Activated naive CD4-positive, alpha-beta T cell treated with anti-CD3 and anti-CD28 coated beads, Interleukin-2, amount 10 ng/mL, durations not matched to agents 7 days and 5 days (primary cell): ENCODE results near the gene DLG2.

Source experiments
- CTCF ChIA-PET: fragments of 350-600 bp; sonication (Branson Sonifier 250); formaldehyde crosslinking; loops from one replicate; lab custom pipeline; 2021; ENCODE audit warnings: antibody characterized with exemption; lab: Charles Lee
- DNase-seq: peaks from one replicate; pipeline ENCODE4 v3.0.0-alpha.2; 2020
- H3K27ac Mint-ChIP-seq: one replicate; pipeline ENCODE4 v1.8.0; 2021; ENCODE audit warnings: mild to moderate bottlenecking, moderate library complexity, mixed read lengths
- H3K27me3 Mint-ChIP-seq: one replicate; pipeline ENCODE4 v1.8.0; 2021; ENCODE audit warnings: mild to moderate bottlenecking, mixed read lengths
- H3K36me3 Mint-ChIP-seq: one replicate; pipeline ENCODE4 v1.8.0; 2021; ENCODE audit warnings: mixed read lengths
- H3K4me1 Mint-ChIP-seq: one replicate; pipeline ENCODE4 v1.8.0; 2021; ENCODE audit warnings: mixed read lengths
- H3K4me3 Mint-ChIP-seq: one replicate; pipeline ENCODE4 v1.8.0; 2021; ENCODE audit warnings: mild to moderate bottlenecking, moderate library complexity, mixed read lengths
- H3K9me3 Mint-ChIP-seq: one replicate; pipeline ENCODE4 v1.8.0; 2021; ENCODE audit warnings: mixed read lengths

The DLG2 gene

DNA sequence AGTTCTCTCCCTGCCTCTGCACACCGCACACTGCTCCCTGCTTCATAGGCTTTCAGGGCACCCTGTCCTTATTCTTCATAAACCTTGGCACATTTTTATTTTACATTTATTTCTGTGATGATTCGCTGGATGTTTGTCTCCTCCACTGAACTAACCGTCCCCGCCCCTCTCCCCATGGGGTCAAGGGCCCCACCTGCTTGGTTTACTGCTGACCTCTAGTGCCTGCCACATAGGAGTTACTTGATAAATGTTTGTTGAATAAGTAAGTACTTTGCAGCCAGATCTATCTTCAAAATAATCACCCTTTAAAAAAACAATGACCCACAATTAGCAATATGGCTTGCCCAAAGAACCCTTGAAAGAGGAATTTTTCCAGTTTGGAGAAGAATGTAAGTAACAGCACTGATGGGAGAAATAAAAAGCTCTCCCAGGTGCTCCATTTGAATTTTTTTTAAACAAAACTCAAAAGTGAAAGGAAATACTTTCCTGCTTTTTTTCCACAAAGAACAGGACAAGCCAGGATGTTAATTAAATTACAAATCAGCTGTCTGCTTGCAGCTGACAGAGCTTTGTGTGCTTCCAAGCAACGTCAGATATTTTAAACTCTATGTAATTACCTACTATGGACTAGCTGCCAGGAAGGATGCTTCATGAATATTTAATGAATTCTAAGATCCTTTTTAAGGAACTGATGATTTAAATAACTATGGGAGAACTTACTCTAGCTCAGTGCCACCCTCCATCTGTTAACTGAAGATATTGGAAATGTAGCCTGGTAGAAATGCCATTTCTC lies 1083.6 kb downstream of the DLG2 start:
- no peaks in the 10 kb centered on the region for H3K36me3 Mint-ChIP-seq

GRCh38 chr11:84541731-84542340 lies 1085.3 kb downstream of the DLG2 start:
- DNase-seq, result no peak

More for the DNA sequence above, 1083.6 kb downstream of the DLG2 start:
- Mint-ChIP-seq H3K4me3 (no peak overlapping the region), H3K27me3 (no peaks in the 10 kb centered on the region), H3K9me3 (peaks cover 17% of the 10 kb centered on the region), H3K4me1 (no peaks in the 10 kb centered on the region), H3K27ac (no peak overlapping the region)
- CTCF ChIA-PET, result no interaction called here
- no peak for DNase-seq

DNA sequence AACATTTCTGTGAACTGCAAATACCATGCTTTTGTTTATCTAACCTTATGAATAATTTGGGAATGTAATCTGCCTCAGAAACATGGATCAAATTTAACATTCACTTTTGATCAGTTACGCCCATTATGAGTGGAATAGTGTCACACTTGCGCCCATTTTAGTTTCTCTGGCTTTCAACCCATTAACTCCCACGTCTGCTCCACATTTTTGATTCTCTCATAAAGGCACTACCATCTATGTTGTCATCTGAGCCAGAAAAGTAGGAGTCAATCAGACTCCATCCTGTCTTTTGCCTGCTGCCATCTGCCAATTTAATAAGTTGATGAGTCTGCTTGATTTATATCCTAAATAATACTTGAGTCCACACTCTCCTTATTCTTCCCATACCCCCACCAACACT lies 1090.7 kb downstream of the DLG2 start:
- Mint-ChIP-seq H3K36me3 (no peaks in the 10 kb centered on the region), H3K9me3 (peaks cover 19% of the 10 kb centered on the region), H3K4me3 (no peak overlapping the region), H3K27ac (no peak overlapping the region), H3K27me3 (no peaks in the 10 kb centered on the region), H3K4me1 (no peaks in the 10 kb centered on the region)
- CTCF ChIA-PET, result no interaction called here
- DNase-seq, result no peak

More at GRCh38 chr11:84541731-84542340, 1085.3 kb downstream of the DLG2 start:
- Mint-ChIP-seq H3K27ac (no peak overlapping the region), H3K9me3 (peaks cover 19% of the 10 kb centered on the region), H3K4me1 (no peaks in the 10 kb centered on the region), H3K27me3 (no peaks in the 10 kb centered on the region), H3K36me3 (no peaks in the 10 kb centered on the region), H3K4me3 (no peak overlapping the region)
- CTCF ChIA-PET, result no interaction called here

- no peak overlapping the region for H3K4me3 Mint-ChIP-seq
- no peaks in the 10 kb centered on the region for H3K36me3 Mint-ChIP-seq
- CTCF ChIA-PET, result no interaction called here
- H3K27me3 Mint-ChIP-seq, result no peaks in the 10 kb centered on the region
- H3K27ac Mint-ChIP-seq, result no peak overlapping the region
- H3K4me1 Mint-ChIP-seq, result no peaks in the 10 kb centered on the region
- peaks cover 6% of the 10 kb centered on the region for H3K9me3 Mint-ChIP-seq
- DNase-seq, result no peak
These were observed 1094.8 kb downstream of the DLG2 start for GRCh38 chr11:84532364-84532763.

DNA sequence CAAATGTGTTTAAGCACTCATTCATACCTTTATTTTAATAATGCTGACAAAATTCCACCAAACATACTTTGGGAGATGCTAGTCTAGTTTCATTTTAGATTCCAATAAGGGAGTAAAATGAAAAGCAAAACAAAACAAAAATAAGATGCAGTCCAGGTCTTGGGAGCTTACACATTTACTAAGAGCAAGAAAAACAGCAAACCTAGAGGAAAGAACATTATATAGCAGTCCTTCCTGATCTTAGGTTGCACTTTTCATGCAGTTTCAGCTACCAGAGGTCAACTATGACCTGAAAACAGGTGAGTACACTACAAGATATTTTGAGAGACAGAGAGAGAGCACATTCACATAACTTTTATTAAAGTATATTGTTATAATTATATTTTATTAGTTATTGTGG lies 1100.9 kb downstream of the DLG2 start:
- H3K9me3 Mint-ChIP-seq, result peaks cover 2% of the 10 kb centered on the region
- H3K36me3 Mint-ChIP-seq, result no peaks in the 10 kb centered on the region
- DNase-seq, result no peak
- H3K27me3 Mint-ChIP-seq, result no peaks in the 10 kb centered on the region
- H3K4me1 Mint-ChIP-seq, result no peaks in the 10 kb centered on the region
- no peak overlapping the region for H3K4me3 Mint-ChIP-seq
- CTCF ChIA-PET, result no interaction called here
- H3K27ac Mint-ChIP-seq, result no peak overlapping the region

GRCh38 chr11:84524422-84525051 lies 1102.6 kb downstream of the DLG2 start:
- Mint-ChIP-seq H3K27me3 (no peaks in the 10 kb centered on the region), H3K4me3 (no peak overlapping the region), H3K36me3 (no peaks in the 10 kb centered on the region), H3K4me1 (no peaks in the 10 kb centered on the region), H3K9me3 (peaks cover 2% of the 10 kb centered on the region), H3K27ac (no peak overlapping the region)
- CTCF ChIA-PET, result no interaction called here
- DNase-seq, result no peak

DNA sequence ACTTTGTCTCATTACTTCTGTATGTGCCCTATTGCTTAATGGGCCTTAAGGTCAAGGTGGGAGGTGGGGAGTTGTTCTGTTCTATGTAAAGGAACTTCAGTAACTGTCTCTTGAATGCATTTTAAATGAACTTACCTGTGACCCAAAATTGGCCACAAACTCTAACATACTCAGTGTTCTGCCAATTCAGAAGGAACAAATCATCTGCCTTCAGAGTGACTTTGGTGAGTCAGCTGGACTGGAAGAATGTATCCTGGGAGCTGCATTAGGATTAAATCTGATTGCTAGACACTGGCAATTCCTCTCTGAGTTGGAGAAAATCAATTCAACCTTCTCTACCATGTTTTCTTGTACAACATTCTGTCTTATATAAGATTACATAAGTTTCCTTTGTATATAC lies 1104.8 kb downstream of the DLG2 start:
- Mint-ChIP-seq H3K4me3 (no peak overlapping the region), H3K9me3 (peaks cover 2% of the 10 kb centered on the region), H3K27ac (no peak overlapping the region), H3K27me3 (no peaks in the 10 kb centered on the region), H3K4me1 (no peaks in the 10 kb centered on the region), H3K36me3 (no peaks in the 10 kb centered on the region)
- CTCF ChIA-PET, result no interaction called here
- DNase-seq, result no peak

- Mint-ChIP-seq H3K4me1 (no peaks in the 10 kb centered on the region), H3K36me3 (no peaks in the 10 kb centered on the region), H3K27ac (no peak overlapping the region), H3K27me3 (no peaks in the 10 kb centered on the region), H3K4me3 (no peak overlapping the region), H3K9me3 (no peaks in the 10 kb centered on the region)
- DNase-seq, result no peak
- CTCF ChIA-PET, result no interaction called here
These were observed 1108.4 kb downstream of the DLG2 start for GRCh38 chr11:84518631-84519183.

DNA sequence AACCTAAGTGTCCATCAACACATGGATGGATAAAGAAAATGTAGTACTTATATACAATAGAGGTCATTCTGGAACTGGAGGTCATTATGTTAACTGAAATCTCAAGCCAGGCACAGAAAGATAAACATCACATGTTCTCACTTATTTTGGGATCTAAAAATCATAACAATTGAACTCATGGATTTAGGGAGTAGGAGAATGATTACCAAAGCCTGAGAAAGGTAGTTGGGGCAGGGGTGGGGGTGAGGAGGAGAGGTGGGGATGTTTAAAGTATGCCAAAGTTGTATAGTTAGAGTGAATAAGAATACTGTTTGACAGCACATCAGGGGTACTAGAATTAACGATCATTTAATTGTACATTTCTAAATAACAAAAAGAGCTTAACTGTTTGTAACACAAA lies 1112.7 kb downstream of the DLG2 start:
- H3K36me3 Mint-ChIP-seq, result no peaks in the 10 kb centered on the region
- no peak for DNase-seq
- no peak overlapping the region for H3K4me3 Mint-ChIP-seq
- H3K9me3 Mint-ChIP-seq, result no peaks in the 10 kb centered on the region
- no peak overlapping the region for H3K27ac Mint-ChIP-seq
- no peaks in the 10 kb centered on the region for H3K27me3 Mint-ChIP-seq
- CTCF ChIA-PET, result no interaction called here
- no peaks in the 10 kb centered on the region for H3K4me1 Mint-ChIP-seq

DNA sequence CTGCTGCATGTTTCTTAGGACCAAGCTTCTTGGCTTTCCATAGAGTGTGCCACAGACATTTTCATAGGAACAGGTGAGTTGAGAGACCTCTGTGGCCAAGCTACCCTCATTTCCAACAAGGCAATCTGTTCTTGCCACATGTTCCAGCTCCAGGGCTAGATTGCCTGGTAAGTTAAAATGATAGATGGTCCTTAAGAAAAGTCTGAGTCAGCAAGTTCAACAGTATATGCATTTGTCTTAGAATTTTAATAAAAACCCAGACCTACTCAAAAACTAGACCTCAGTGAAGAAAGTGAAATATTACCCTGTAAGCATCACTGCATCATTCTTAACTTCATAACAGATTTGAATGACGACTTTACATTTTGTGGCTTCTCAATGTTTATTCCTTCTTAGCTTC lies 1123.6 kb downstream of the DLG2 start:
- Mint-ChIP-seq H3K36me3 (no peaks in the 10 kb centered on the region), H3K4me3 (no peak overlapping the region), H3K27me3 (no peaks in the 10 kb centered on the region), H3K4me1 (no peaks in the 10 kb centered on the region), H3K27ac (no peak overlapping the region), H3K9me3 (peaks cover 10% of the 10 kb centered on the region)
- DNase-seq, result no peak
- CTCF ChIA-PET, result no interaction called here

- Mint-ChIP-seq H3K9me3 (peaks cover 8% of the 10 kb centered on the region), H3K36me3 (no peaks in the 10 kb centered on the region)
- CTCF ChIA-PET, result no interaction called here
These were observed 1125.4 kb downstream of the DLG2 start for GRCh38 chr11:84501750-84502149.

DNA sequence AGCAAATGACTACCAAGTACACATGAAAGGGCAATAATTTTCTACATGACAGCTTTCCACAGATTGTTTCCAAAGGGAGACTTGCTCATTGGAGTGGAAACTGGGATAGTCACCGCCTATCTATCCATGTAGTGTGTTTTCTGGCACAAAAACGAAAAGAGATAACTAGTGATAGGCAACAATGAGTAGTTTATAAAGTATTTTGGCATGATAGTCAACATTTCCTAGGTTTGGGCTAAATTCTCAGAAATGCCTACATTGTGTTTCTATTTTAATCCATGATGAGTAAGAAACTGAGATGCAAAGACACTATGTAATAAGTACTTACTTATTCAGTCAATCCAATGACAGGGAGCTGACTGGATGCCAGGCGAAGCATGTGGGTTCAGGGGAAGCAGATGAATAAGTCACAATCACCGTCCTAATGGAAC lies 1129.1 kb downstream of the DLG2 start:
- H3K4me1 Mint-ChIP-seq, result no peaks in the 10 kb centered on the region
- H3K9me3 Mint-ChIP-seq, result peaks cover 8% of the 10 kb centered on the region
- H3K27ac Mint-ChIP-seq, result no peak overlapping the region
- no peak for DNase-seq
- no peaks in the 10 kb centered on the region for H3K36me3 Mint-ChIP-seq
- no peaks in the 10 kb centered on the region for H3K27me3 Mint-ChIP-seq
- CTCF ChIA-PET, result no interaction called here
- no peak overlapping the region for H3K4me3 Mint-ChIP-seq

More at GRCh38 chr11:84501750-84502149, 1125.4 kb downstream of the DLG2 start:
- Mint-ChIP-seq H3K4me1 (no peaks in the 10 kb centered on the region), H3K27ac (no peak overlapping the region), H3K27me3 (no peaks in the 10 kb centered on the region), H3K4me3 (no peak overlapping the region)
- DNase-seq, result no peak

GRCh38 chr11:84497181-84497580 lies 1130.0 kb downstream of the DLG2 start:
- Mint-ChIP-seq H3K27ac (no peak overlapping the region), H3K4me1 (no peaks in the 10 kb centered on the region), H3K4me3 (no peak overlapping the region), H3K27me3 (no peaks in the 10 kb centered on the region), H3K9me3 (peaks cover 3% of the 10 kb centered on the region), H3K36me3 (no peaks in the 10 kb centered on the region)
- CTCF ChIA-PET, result no interaction called here
- no peak for DNase-seq

- Mint-ChIP-seq H3K36me3 (no peaks in the 10 kb centered on the region), H3K4me1 (no peaks in the 10 kb centered on the region), H3K27me3 (no peaks in the 10 kb centered on the region), H3K9me3 (peaks cover 3% of the 10 kb centered on the region), H3K27ac (no peak overlapping the region), H3K4me3 (no peak overlapping the region)
- CTCF ChIA-PET, result no interaction called here
- DNase-seq, result no peak
These were observed 1131.0 kb downstream of the DLG2 start for GRCh38 chr11:84496122-84496521.
